PC-3 (cell line): ENCODE results near the gene XPR1.

ENCODE experiments used
- CTCF ChIP-seq: fragments of 300-600 bp; sonication (generic); conservative IDR thresholded peaks from 2 replicates; pipeline ENCODE4 v1.5.1; 2017; ENCODE audit warnings: antibody characterized with exemption, low read depth, mild to moderate bottlenecking, low read length
- EZH2 ChIP-seq: fragments of 300-600 bp; sonication (generic); IDR thresholded peaks from one replicate; pipeline ENCODE4 v1.6.1; 2017; ENCODE audit warnings: antibody characterized with exemption, mild to moderate bottlenecking, low read length; ENCODE audit not compliant: unreplicated experiment

DNA sequence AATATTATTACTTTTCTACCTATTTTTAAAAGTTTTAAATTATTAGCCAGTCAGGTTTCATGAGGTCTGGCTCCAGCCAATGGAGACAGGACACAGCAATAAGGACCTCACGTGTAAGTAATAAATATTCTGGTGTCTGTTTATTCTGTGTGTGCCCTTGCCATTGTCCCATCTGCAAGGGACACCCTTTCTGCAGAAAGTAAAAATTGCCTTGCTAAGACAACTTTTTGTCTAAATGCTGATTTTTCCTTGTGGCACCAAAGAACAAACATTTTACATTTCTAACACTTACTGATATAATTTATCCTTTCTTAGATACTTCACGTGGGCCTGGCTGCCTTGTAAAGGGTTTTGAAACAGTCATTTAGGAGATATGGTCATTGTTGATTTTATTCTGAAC is 43.7 kb upstream of the XPR1 start:
- TF ChIP-seq CTCF (no peak), EZH2 (no peak)
